ENCODE data around the gene PRKG1.
"Not testable (repeated sequence)": the region's sequence is repeated elsewhere in the genome, so short reads cannot be mapped to it uniquely, and the experiment has no call there.

PRKG1 gene

DNA sequence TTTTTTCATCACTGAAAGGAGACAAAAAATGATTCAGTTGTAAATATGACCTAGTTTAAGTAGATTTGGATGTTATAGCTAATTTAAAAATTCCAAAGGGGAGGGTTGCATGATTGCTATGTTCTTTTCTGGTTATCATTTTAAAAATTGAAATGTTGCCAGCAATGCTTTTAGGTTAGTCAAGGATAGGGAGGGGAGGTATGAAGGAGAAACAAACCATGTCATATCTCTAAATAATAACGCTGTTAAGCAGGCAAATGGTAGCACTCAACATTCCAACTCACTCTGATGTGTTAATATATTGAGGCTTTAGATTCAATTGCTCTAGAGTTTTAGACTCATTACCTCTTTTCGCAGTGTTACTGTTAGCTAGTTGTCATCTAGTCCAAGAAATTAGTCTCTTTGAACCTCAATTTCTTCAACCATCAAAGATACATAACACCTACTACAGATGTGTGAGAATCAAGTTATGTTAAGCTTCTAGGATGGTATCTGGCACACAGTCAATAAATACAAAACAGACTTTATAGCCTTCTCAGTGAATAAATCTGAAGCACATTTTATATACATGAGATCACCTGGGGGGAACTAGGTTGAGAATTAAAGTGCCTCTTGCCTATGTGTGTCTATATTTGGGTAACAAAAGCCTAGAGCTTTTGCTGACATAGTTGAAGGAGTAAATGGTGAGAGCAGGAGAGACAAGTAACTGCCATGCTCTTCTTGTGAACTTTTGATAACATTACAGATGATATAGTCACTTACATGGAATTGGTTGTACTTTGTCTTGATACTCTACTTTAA is 500.2 kb downstream of the PRKG1 start:
- TF ChIP-seq, protein P1, sequence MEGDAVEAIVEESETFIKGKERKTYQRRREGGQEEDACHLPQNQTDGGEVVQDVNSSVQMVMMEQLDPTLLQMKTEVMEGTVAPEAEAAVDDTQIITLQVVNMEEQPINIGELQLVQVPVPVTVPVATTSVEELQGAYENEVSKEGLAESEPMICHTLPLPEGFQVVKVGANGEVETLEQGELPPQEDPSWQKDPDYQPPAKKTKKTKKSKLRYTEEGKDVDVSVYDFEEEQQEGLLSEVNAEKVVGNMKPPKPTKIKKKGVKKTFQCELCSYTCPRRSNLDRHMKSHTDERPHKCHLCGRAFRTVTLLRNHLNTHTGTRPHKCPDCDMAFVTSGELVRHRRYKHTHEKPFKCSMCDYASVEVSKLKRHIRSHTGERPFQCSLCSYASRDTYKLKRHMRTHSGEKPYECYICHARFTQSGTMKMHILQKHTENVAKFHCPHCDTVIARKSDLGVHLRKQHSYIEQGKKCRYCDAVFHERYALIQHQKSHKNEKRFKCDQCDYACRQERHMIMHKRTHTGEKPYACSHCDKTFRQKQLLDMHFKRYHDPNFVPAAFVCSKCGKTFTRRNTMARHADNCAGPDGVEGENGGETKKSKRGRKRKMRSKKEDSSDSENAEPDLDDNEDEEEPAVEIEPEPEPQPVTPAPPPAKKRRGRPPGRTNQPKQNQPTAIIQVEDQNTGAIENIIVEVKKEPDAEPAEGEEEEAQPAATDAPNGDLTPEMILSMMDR (conservative IDR thresholded peaks at IDR 0.05; ENCODE audit: low read length), result no peak
- no peak for TF ChIP-seq EZH2phosphoT487 (IDR thresholded peaks at IDR 0.05; ENCODE audit: borderline replicate concordance)
- no peaks in the 10 kb centered on the region for H3K36me3 ChIP-seq (ENCODE audit: insufficient read depth, low read length)
- no peaks in the 10 kb centered on the region for H4K20me1 ChIP-seq (ENCODE audit: insufficient read depth, low read length, poor library complexity, severe bottlenecking)

DNA sequence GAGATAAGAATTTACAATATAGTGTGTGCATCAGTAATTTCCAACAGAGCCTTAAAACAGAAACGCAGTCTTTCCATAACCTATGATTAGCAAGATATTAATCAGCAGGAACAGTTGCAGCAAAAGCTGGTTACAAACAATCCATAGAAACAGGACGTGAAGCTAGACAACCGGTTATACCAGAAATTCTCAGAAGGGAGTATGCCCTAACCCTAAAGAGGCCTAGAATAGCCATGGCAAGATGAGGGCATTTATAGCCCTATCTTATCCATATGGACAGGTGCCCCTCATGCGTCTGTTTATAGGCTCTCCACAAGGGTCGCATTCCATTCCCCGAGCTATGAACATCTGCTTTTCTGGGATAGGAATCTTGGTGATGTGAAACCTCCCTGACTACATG is 506.9 kb downstream of the PRKG1 start:
- not testable (repeated sequence) for H3K79me2 ChIP-seq (ENCODE audit: insufficient read depth, low read length); H3K9ac ChIP-seq (ENCODE audit: low read depth, low read length, poor library complexity, severe bottlenecking); H3K27me3 ChIP-seq (ENCODE audit: insufficient read depth, low read length, poor library complexity, severe bottlenecking); H3K36me3 ChIP-seq (ENCODE audit: insufficient read depth, low read length); H2AFZ ChIP-seq (ENCODE audit: low read length); H3F3A ChIP-seq (ENCODE audit: low read depth); H3K4me1 ChIP-seq (ENCODE audit: insufficient read depth, low read length, poor library complexity, severe bottlenecking); H4K20me1 ChIP-seq (ENCODE audit: insufficient read depth, low read length, poor library complexity, severe bottlenecking); H3K9me2 ChIP-seq (replicated peaks; ENCODE audit: low read depth, low read length); H3K4me3 ChIP-seq (ENCODE audit: low read length, poor library complexity, severe bottlenecking); H3K4me2 ChIP-seq (ENCODE audit: low read depth, low read length, poor library complexity, severe bottlenecking); H3K9me3 ChIP-seq (ENCODE audit: insufficient read depth, low read depth, low read length)

More for the DNA sequence above, 500.2 kb downstream of the PRKG1 start:
- Histone ChIP-seq H3K4me2 (ENCODE audit: low read depth, low read length, poor library complexity, severe bottlenecking) (no peak overlapping the region), H3K9me2 (replicated peaks; ENCODE audit: low read depth, low read length) (no peaks in the 10 kb centered on the region), H3F3A (ENCODE audit: low read depth) (no peaks in the 10 kb centered on the region), H3K4me3 (ENCODE audit: low read length, poor library complexity, severe bottlenecking) (no peak overlapping the region), H3K9me3 (ENCODE audit: insufficient read depth, low read depth, low read length) (no peaks in the 10 kb centered on the region), H2AFZ (ENCODE audit: low read length) (no peak overlapping the region), H3K4me1 (ENCODE audit: insufficient read depth, low read length, poor library complexity, severe bottlenecking) (no peaks in the 10 kb centered on the region), H3K79me2 (ENCODE audit: insufficient read depth, low read length) (no peaks in the 10 kb centered on the region), H3K27me3 (ENCODE audit: insufficient read depth, low read length, poor library complexity, severe bottlenecking) (no peaks in the 10 kb centered on the region), H3K9ac (ENCODE audit: low read depth, low read length, poor library complexity, severe bottlenecking) (no peak overlapping the region)

DNA sequence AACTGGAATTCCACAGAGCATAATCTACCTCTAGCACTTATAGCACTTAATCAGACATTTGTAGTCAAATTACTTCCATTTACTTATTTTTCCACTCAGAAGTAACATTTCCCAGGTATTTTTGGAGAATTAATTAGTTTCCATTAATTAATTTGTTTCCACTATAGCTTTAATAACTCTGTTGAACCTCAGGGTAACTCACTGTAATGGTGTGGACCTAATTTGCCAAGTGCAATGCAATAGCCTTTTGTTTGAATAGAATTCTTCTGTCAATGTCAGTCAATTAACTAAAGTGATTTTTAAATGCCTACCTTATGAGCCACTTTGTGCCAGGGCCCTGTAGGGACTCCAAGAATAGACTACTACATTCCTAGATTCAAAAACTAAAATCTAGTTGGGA is 509.7 kb downstream of the PRKG1 start:
- H3K79me2 ChIP-seq (ENCODE audit: insufficient read depth, low read length), result no peaks in the 10 kb centered on the region

More for the DNA sequence above, 509.7 kb downstream of the PRKG1 start:
- no peaks in the 10 kb centered on the region for H3K4me1 ChIP-seq (ENCODE audit: insufficient read depth, low read length, poor library complexity, severe bottlenecking)
- H3K9me3 ChIP-seq (ENCODE audit: insufficient read depth, low read depth, low read length), result no peaks in the 10 kb centered on the region
- no peaks in the 10 kb centered on the region for H3K27me3 ChIP-seq (ENCODE audit: insufficient read depth, low read length, poor library complexity, severe bottlenecking)
- H3K36me3 ChIP-seq (ENCODE audit: insufficient read depth, low read length), result no peaks in the 10 kb centered on the region
- no peaks in the 10 kb centered on the region for H3K9me2 ChIP-seq (replicated peaks; ENCODE audit: low read depth, low read length)
- no peak overlapping the region for H3K4me3 ChIP-seq (ENCODE audit: low read length, poor library complexity, severe bottlenecking)
- no peak overlapping the region for H3K4me2 ChIP-seq (ENCODE audit: low read depth, low read length, poor library complexity, severe bottlenecking)
- no peaks in the 10 kb centered on the region for H4K20me1 ChIP-seq (ENCODE audit: insufficient read depth, low read length, poor library complexity, severe bottlenecking)
- no peaks in the 10 kb centered on the region for H3F3A ChIP-seq (ENCODE audit: low read depth)
- H2AFZ ChIP-seq (ENCODE audit: low read length), result no peak overlapping the region
- no peak for TF ChIP-seq EZH2phosphoT487 (IDR thresholded peaks at IDR 0.05; ENCODE audit: borderline replicate concordance)
- TF ChIP-seq, protein P1 (conservative IDR thresholded peaks at IDR 0.05; ENCODE audit: low read length), result no peak
- H3K9ac ChIP-seq (ENCODE audit: low read depth, low read length, poor library complexity, severe bottlenecking), result no peak overlapping the region

All from Loucy (cell line).